GM19324 (cell line): ENCODE results near the gene LLGL1.

Experiments used
- ATAC-seq: cut with Tn5 transposase; IDR thresholded peaks from one replicate; pipeline ENCODE4 v1.9.1; 2021; ENCODE audit warnings: mild to moderate bottlenecking, moderate library complexity; ENCODE audit not compliant: unreplicated experiment, low FRiP score

LLGL1 gene

DNA sequence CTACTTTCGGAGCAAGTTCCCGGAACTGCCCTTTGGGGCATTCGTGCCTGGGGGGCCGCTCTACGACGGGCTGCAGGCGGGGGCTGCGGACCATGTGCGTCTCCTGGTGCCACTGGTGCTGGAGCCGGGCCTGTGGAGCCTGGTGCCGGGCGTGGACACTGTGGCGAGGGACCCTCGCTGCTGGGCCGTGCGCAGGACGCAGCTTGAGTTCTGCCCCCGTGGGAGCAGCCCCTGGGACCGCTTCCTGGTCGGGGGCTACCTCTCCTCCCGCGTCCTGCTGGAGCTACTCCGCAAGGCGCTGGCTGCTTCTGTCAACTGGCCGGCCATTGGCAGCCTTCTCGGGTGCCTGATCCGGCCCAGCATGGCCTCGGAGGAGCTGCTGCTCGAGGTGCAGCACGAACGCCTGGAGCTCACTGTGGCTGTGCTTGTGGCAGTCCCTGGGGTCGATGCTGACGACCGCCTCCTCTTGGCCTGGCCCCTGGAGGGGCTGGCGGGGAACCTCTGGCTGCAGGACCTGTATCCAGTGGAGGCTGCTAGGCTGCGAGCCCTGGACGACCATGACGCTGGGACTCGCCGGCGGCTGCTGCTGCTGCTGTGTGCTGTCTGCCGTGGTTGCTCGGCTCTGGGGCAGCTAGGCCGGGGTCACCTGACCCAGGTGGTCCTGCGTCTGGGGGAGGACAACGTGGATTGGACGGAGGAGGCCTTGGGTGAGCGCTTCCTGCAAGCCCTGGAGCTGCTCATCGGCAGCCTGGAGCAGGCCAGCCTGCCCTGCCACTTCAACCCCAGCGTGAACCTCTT lies 38.6 kb downstream of the LLGL1 start:
- ATAC-seq, result no peak

DNA sequence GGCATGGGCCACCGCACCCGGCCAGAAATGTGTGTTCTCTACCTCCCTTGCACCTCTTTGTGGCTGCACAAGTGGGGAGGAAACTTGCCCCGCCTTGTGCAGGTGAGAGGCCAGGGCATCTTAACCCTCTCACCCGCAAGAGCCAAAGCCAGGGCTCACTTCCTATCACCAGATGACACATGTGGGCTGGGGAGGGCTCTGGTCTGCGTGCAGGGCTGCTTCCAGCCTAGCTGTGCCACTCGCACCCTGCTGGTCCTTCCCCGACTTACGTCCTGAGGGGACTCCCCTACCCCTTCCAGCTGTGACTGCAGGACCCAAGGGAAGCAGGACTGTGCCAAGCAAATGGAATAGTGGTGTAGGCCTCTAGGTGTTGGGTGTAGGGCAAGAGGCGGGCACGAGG lies 41.9 kb downstream of the LLGL1 start:
- no peak for ATAC-seq

DNA sequence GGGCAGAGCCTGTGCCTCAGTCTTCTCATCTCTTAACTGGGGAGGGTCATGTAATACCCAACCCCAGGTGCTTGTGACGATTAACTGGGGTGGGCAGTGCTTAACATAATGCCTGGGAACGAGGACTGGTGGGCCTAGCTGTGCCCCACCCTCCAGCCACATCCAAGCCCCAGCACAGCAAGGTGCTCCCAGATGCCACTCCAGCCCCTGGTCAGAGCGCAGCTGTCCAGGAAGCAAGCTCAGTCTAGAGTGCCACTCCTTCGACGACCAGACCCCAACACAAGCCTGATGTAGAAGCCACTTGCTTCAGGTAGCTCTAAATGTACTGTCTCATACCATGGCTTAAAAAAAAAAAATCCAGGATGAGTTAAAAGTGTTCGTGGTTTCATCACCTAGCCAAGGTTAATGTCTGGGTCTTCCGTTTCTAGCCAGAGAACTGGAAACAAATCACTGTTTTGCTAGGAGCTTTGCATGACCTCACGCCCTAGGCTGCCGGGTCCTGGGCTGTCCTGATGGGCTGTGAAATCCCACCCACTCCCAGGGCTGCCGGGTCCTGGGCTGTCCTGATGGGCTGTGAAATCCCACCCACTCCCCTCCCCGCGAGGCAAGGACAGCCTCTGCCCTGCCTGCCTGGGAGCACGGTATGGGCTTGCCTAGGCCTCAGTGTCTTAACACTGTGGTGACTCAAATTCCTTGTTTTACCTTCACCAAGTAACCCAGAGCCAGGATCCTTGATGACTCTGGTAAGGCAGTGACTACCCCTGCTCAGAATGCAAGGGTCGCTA lies 42.7 kb downstream of the LLGL1 start:
- no peak for ATAC-seq

DNA sequence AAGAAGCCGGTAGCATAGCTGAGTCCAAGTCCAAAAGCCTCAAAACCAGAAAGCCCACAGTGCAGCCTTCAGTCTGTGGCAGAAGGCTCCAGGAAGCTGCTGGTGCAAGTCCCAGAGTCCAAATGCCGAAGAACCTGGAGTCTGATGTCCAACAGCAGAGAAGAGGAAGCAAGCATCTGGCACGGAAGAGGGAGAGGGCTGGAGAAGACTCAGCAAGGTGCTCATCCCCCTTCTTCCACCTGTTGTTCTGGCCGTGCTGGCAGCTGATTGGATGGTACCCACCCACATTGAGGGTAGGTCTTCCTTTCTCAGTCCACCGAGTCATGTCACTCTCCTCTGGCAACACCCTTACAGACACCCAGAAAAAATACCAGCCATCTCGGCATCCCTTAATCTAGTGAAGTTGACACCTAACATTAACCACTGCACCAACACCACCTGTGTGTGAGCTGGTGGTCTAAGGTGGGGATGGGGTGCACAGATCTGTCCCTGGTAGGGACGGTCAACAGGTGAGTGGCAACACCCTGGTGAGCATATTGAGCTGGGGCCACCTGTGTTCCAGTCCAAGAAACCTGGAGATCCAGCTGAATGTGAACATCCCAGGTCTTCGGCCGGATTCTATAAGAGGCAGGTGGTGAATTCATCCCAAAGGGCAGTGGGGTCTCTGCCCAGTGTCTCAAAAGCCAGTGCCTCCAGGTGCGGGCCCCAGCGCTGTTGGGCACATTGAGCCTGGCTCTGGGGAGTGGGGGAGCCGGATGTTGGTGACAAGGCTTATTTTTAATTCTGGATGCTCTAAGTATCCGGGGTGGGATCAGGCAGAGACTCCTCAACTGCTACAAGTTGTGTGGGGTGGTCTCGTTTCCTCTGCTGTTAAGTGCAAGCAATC lies 44.9 kb downstream of the LLGL1 start:
- ATAC-seq, result no peak

DNA sequence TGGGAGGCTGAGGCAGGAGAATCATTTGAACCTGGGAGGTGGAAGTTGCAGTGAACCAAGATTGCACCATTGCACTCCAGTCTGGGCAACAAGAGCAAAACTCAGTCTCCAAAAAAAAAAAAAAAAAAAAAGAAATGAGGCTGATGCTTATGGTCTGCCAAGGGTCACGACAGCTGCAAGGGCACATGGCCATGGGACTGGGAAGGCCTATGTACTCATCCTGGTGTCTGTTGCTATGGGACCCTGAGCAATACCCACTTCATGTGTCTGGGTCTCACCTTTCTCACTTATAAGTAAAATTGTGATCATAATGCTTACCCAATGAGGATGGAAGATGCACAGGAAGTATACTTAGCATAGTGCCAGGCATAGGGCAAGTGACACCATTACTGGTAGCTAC lies 51.6 kb downstream of the LLGL1 start:
- no peak for ATAC-seq

DNA sequence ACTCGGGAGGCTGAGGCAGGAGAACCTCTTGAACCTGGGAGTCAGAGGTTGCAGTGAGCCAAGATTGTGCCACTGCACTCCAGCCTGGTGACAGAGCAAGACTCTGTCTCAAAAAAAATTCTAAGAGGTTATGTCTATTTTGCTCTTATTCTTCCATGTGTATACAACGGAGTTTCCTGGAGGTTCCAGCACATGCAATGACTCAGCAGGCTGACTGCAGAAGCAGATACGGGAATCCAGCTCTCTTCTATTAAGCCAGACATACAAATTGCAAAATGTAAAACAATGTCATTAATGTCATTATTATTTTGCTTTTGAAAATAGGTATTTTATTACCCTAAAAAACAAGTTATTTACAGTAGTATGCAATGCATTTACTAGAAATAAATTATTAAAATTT lies 53.4 kb downstream of the LLGL1 start:
- ATAC-seq, result no peak

DNA sequence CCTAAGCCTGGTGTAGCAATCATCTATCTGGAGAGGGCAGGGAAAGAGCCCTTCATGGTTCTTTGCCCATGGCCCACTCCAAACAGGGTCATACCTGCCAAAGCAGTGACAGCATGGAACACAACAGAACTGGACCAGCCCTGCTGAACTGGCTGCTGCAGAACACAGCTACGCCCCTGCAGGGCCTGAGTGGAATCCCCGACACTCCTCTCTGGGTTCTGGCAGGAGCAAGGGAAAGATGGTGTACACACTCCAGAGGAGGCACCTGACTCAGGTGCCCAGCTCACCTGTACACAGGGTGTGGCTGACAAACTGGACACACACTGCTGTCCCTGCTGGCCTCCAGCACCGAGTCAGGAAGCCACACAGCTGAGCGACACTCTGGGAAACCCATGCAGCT lies 54.8 kb downstream of the LLGL1 start:
- ATAC-seq, result no peak

DNA sequence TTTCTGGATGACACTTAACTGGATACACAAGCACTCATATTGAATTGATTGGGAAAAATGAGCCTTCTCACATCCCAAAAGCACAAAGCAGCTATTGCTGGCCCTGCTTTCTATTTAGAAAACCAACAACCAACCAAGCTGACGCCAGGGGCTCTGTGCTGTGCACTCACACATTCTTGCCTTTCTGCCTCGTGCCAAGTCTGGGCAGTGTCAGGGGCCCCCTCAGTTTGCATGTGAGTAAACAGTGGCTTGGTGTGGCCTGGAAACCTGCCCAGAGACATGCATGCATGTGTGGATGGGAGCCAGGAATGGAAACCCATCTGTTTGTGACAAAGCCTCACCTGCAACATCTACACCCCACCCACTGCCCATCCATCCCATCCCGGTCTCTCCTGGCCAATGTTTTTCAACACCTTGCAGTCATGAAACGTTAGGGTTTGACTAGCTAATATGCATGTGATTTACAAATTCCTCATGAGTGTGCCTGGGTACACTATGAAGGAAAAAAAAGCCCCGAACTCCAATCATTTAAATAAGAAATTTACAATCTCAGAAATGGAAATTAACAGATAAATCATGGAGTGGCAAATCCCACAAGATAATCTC lies 55.4 kb downstream of the LLGL1 start:
- ATAC-seq, result no peak

DNA sequence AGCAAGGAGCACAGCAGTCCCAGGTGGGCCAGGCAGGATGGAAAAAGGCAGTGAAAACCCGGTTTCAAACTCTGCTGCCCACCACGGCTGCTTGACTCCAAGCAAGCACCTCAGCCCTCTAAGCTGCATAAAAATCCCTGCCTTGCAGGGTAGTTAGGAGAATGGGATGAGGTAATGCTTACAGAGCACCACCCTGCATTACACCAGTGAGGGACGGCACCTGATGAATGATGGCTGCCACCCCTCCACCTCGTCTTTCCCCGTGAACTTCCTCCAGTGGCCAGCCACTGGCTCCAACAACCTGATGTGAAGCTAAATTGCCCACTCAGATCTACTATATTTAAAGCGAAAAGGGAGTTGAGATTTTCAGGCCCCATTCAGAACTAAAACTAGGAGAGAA lies 56.4 kb downstream of the LLGL1 start:
- no peak for ATAC-seq

DNA sequence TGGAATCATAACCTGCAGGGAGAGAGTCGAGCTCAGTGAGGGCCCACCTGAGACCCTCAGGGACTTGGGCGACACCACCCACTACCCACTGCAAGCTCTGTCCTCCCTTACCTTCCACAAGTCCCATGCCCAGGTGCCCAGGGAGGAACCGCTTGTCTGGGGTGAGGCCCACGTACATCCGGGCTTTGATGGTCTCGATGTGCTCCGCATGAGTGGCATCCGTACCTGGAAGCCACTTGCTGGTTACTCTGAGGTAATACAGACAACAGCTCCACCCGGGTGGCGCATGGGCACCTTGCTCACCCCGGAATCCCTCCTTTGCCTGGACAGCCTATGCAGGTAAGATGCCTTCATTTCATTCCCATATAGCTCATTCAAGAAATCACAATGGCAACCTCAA lies 59.9 kb downstream of the LLGL1 start:
- no peak for ATAC-seq

DNA sequence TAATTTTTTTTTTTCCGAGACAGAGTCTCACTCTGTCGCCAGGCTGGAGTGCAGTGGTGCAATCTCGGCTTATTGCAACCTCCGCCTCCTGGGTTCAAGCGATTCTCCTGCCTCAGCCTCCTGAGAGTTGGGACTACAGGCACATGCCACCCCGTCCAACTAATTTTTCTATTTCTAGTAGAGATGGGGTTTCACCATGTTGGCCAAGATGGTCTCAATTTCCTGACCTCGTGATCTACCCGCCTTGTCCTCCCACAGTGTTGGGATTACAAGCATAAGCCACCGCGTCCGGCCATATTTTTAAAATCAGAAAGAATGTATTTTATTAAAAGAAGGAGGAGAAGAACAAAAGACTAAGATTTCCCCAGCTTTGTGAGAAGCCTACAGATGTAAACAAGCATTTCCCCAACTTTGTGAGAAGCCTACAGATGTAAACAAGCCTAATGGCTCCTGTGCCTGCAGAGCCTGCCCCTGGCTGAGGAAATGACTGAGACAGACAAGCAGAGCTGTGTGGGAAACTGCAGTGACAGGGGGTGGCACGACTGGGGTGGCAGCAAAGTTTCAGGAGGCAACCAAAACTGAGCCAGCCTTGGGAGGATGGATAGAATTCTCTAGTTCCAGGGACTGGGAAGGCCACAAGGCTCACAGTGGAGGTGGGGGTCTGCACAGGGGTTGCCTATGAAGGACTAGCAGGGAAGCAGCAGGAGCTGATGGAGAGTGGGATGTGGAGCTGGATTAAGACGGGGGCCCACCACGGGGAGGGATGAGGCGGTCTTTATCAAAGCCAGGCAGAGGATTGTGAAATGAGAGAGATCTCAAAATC lies 66.5 kb downstream of the LLGL1 start:
- no peak for ATAC-seq
